ENCODE data around the gene MMUT.
"Not testable (repeated sequence)": the region's sequence is repeated elsewhere in the genome, so short reads cannot be mapped to it uniquely, and the experiment has no call there.

Gene MMUT

DNA sequence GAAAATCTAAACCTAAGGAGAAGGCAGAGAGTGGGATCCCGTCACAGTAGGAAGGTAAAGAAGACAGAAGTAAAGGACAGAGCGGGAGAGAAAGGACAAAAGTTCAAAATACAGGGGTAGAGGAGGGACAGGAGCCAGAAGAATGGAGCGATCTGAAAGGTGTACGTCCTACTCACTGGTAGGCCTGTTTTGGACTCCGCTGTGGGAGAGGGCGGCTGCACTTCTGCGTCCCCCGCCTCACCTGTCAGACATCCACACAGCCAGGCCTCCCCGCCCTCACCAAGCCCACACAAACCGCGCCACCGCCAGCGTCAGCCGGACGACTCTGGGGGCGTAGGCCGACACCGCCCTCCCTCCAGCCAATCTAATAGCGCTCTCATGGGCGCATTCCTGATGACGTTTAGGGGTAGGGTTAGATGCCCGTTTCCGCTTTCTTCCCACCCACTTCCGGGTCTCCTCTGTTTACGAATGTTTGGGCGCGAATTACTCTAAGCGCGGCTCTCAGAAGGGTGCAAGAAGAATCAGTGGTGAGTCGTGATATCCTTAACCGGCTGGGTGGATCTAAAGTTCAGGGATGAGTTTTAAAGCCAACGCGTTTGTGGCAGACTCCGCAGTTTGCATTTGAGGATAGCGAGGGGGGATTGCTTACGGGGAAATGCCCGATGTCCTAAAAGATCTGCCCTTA, at the start of gene MMUT, which contains the start of gene CENPQ:
TSS of gene MMUT (minus strand) at position 327 of the 685 bp plus-strand sequence. CDS start 3,787 bp downstream, outside the sequence.
TSS of gene CENPQ (plus strand) at position 444 of the 685 bp plus-strand sequence. CDS start 6,807 bp downstream, outside the sequence.
- peak; percentile 89 for DNase-seq

DNA sequence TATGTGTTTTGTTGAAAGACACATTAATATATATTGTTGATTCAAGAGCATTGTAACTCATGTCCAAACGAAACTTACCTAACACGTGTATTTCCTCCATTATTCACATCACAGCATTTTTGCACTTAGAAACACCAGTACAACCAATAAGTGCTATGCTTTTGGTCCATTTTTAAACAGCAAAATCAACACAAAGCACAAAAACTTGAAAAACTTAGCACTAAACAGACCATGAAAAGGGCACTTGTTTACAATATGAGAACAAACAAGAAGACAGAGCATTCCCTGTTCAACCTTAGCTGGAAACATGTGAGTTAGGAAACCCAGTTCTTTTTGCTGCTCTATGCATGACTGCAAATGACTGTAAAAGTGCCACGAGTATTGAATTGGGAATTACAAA, 46.3 kb upstream of the MMUT start:
- no peak for DNase-seq

DNA sequence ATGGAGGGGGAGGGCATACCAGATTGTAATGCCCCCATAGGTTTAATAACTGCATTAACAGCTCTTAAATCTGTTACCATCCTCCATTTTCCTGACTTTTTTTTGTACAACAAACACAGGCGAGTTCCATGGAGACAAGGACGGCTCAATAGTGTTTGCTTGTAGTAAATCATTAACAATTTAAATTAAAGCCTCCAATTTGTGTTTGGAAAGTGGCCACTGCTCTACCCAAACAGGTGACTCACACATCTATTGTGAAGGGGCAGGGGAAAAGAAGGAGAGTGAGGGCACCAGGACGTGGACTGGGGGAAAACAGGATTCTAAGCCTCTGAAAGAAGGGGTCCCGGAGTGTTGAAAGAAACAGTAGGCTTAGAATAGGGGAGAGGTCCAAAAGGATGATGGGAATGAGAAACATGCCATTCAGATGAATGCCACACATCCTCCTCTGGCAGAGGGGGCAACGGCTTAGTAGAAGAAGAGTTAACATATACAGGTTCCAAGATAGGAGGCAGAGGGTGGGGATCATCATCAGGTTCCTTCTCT, 43.6 kb upstream of the MMUT start:
- no peak for DNase-seq

DNA sequence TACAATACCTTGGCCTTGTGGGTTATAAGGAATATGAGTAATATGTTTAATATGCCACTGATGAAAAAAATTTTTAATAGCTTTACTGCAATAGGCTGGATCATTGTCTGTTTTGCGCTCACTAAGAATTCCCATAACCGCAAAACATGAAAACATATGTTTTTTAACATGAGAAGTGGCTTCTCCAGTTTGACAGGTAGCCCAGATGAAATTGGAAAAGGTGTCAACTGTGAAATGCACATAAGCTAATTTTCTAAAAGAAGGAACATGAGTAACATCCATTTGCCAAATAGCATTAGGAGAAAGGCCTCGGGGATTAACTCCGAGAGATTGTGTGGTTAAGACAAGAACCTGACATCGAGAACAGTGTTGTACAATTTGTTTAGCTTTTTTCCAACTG, 41.6 kb upstream of the MMUT start:
- DNase-seq: no peak

DNA sequence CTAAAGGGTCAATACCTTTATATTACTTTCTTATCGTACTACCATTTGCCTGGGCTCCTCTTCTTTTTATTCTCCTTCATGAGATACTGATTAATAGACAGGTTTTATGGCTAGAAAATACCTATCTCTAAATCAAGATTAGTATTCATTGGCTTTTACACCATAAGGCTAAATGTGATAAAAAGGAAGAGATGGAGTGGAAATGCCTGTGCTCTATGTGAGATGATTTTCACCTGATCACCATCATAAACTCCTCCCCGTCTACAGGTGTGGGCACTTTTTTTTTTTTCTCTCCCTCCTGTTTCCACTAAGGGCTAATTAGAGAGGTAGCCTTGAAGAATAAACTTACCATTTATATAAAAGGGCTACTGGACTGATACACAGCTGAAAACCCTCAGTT, 36.6 kb upstream of the MMUT start, which contains the start of gene GLYATL3:
TSS of gene GLYATL3 (plus strand) at position 301 of the 400 bp plus-strand sequence. CDS start 12,068 bp downstream, outside the sequence.
- no peak for DNase-seq

DNA sequence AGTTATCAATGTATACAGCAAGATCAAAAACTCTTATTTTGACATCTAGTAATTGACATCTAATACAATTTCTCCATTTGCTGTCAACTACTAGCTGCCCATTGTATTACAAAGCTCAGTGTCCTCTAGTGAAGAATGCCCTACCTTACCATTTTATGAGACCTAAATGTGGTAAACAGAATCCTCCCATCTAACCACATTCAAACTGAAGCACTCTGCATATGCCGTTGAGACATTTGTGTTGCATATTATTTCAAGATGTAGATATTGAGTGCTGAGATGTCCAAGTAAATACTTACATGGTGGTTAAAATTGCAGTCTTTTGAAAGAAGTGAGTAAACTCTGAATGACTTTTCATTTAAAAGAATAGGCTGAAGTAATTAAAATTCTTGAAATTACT, 36.1 kb upstream of the MMUT start:
- DNase-seq: no peak

DNA sequence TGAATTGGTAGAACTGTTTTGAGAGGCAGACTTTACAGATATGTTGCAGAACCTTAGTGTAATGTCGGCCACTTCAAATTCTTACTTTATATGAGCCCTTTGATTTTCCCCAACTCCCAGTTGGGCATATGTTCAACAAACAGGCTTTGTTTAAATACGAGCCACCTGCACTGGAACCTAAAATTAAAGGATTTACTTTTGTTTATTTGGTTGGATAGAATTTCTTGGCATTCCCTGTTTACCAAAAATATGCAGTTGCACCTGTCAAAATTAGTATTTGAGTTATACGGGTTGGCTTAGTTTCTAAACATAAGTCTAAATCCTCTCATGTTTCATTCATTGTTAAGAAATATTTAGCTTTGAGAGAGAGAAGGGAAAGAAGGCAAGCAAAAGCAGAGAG, 34.3 kb upstream of the MMUT start:
- DNase-seq: no peak

DNA sequence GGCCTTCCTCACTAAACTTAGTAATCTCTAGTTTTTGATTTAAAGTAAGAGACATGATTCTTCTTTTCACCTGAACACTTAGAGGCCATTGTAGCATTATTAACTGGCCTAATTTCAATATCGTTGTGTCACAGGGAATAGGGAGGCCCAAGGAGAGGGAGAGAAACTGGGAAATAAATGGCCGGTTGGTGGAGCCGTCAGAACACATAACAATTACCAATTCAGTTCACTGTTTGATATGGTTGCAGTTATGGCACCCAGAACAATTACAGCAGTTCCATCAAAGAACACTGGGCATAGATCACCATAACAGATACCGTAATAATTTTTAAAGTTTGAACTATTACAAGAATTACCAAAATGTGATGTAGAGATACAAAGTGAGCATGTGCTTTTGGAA, 27.6 kb upstream of the MMUT start:
- no peak for DNase-seq

DNA sequence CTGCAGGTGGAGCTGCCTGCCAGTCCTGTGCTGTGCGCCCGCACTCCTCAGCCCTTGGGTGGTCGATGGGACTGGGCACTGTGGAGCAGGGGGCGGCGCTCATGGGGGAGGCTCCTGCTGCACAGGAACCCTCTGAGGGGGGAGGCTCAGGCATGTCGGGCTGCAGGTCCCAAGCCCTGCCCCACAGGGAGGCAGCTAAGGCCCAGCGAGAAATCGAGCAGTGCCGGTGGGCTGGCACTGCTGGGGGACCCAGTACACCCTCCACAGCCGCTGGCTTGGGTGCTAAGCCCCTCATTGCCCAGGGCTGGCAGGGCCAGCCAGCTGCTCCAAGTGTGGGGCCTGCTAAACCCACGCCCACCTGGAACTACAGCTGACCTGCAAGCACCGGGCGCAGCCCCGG, 20.3 kb upstream of the MMUT start:
- DNase-seq: not testable (repeated sequence)

DNA sequence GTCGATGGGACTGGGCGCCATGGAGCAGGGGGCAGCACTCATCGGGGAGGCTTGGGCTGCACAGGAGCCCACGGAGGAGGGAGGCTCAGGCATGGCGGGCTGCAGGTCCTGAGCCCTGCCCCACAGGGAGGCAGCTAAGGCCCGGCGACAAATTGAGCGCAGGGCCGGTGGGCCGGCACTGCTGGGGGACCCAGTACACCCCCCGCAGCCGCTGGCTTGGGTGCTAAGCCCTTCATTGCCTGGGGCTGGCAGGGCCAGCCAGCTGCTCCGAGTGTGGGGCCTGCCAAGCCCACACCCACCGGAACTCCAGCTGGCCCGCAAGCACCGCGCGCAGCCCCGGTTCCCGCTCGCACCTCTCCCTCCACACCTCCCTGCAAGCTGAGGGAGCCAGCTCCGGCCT, 18.8 kb upstream of the MMUT start:
- not testable (repeated sequence) for DNase-seq

DNA sequence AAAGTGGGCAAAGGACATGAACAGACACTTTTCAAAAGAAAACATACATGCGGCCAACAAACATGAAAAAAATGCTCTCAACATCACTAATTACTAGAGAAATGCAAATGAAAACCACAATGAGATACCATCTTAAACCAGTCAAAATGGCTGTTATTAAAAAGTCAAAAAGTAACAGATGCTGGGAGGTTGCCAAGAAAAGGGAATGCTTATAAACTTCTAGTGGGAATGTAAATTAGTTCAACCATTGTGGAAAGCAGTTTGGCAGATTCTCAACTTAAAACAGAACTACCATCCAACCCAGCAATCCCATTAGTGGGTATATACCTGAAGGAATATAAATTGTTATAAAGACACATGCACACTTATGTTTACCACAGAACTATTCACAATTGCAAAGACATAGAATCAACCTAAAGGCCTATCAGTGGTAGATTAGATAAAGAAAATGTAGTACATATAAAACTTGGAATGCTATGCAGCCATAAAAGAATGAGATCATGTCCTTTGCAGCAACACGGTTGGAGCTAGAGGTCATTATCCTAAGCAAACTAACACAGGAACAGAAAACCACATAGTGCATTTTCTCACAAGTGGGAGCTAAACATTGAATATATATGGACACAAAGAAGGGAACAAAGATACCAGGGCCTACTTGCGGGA, 16.4 kb upstream of the MMUT start:
- DNase-seq: no peak

DNA sequence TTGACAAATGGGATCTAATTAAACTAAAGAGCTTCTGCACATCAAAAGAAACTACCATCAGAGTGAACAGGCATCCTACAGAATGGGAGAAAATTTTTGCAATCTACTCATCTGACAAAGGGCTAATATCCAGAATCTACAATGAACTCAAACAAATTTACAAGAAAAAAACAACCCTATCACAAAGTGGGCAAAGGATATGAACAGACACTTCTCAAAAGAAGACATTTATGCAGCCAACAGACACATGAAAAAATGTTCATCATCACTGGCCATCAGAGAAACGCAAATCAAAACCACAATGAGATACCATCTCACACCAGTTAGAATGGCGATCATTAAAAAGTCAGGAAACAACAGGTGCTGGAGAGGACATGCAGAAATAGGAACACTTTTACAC, 13.5 kb upstream of the MMUT start:
- DNase-seq: not testable (repeated sequence)

DNA sequence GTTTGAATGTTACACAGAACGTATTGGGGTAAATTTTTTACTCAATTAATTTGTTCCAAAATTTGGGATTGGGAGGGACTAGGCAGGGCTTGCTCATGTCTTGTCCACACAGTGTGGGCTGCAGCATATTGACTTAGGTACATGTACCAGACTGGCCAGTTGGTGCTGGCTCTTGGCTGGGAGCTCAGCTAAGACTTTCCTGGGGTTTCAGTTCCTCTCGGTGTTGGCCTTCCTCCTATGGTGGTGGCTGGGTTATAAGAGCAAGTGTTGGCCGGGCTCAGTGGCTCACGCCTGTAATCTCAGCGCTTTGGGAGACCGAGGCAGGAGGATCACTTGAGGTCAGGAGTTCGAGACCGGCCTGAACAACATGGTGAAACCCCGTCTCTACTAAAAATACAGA, 5.0 kb upstream of the MMUT start:
- no peak for DNase-seq

DNA sequence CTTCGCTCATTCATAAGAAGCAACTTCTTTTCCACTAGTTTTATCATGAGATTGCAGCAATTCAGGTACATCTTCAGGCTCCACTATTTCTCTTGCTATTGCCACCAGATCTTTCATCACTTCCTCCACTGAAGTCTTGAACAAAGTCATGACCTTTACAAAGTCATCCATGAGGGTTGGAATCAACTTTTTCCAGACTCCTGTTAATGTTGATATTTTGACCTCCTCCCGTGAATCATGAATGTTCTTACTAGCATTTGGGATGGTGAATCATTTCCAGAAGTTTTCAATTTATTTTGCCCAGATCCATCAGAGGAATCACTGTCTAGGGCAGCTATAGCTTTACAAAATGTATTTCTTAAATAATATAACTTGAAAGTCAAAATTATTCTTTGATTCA, 1.6 kb upstream of the MMUT start:
- DNase-seq: no peak

DNA sequence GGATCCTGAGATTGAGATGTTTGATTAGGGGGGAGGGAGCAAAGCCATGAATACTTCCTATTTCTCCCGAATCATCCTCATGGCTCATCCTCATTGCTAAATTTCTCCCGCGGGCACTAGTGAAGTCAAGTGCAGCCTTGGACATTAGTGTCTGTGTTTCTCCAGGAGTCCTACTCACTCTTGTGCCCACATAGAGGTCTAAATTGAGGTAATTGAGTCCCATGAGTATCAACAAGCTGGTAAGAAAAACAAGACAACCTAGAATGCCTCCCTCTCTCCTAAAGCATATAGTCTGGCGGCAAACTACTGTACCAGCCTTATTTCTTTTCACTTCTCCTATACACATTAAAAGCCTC, 537 bp upstream of the MMUT start:
- DNase-seq: no peak

DNA sequence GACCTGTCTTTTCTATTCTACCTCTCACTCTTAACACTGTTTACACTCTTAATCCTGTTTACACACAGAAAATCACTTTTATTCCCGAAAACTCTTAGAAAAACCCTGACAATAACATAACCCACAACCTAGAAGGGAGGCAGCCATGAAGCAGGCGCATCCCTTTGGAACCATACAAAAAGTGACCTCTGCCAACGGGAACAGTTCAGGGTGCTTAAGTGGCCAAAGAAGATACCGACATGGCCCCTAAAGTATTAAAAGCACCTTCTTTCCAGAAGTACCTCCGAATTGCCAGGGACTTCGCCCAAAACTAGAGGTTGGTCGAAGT, 490 bp downstream of the MMUT start:
- DNase-seq: no peak

DNA sequence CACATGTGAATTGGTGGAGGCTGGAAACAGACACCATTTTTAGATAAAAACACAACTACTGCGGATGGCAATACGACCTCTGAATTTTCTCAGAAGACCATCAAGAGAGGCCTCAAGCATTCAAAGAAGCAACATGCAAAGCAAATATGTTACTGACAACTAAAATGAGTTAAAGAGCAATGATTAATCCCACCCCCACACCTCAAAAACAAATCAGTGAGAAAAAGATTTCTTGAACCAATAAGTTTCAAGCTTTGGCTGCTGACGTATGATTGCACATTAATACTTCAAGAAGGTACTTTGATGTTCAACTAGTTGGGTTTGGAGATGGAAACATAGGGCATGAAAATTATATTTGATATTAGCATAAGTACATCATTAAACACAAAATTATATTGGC, 982 bp downstream of the MMUT start:
- no peak for DNase-seq

DNA sequence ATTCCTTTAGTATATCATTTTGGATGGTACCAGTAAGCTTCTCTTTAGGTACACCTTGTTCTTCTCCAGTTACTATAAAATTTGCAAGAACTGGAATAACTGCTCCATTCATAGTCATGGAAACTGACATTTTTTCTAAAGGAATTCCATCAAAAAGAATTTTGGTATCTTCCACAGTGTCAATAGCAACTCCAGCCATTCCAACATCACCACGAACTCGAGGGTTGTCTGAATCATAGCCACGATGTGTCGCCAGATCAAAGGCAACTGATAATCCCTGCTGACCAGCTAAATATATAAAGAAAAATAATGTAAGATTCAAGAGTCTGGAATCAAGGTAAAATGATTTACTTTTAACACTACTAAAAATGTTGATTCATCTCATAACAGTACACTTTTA, 5.3 kb downstream of the MMUT start:
- no peak for DNase-seq

DNA sequence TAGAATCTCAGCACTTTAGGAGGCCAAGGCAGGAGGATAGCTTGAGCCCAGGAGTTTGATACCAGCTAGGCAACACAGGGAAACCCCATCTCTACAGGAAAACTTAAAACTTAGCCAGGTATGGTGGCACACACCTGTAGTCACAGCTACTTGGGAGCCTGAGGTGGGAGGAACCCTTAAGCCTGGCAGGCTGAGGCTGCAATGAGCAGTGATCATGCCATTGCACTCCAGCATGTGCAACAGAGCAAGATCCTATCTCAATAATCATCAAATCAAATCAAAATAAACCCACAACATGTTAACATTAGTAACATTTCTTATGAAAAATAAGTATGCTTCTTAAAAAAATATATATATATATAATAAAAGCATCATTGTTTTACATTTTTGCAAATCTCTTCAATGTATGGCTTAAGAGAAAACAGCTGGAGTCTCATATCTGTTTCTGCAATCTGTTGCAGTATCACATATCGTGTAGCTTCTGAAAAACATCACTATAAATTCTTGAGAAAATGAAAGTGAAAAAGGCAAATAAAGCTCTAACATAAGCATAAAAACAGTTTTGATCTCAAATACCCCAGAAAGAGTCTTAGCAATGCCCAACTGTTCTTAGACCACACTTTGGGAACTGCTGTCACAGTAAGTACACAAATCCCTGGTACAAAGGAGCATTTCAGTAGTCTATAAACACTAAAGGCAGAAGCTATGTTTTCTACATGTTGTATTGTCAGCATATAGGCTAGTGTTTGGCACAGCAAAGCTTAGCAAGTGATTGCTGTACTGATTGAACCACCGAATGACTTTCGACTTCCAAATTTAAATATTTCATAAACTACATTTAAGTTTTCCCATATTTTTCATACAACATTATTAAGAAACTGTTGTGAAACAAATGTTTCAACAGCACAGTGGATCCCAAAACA, 8.0 kb downstream of the MMUT start:
- no peak for DNase-seq

DNA sequence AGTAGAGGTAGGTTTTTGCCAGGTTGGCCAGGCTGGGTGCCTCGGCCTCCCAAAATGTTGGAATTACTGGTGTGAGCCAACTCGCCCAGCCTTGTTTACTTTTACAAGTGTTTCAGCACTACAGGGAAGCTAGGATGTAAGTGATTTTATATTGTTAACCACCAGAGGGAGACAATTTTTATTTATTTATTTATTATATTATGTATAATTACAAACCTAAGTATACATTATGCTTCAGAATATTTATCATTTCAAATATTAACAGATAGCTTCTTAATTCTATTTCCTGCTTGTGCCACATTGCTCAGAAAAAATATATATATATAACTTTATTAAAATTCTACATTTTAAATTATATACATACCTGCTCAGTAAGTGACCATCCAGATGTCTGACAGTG, 9.8 kb downstream of the MMUT start:
- DNase-seq: no peak

DNA sequence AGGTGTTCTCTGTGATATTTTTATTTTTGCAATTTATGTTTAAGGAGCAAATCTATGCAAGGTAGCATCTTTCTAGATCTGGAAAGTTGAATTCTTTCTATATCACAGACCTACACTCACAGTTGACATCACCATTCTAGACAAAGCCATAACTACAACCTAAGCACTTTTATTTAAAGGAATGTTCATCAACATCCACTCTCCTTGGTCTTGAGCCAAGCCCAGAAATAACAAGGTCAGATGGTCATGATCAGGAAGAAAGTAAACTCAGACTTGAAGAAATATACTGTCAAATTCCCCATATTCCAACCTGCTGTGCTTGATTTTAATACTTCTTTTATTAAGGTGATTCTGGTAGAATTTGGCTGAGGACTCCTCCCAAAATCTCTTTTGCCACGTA, 32.2 kb downstream of the MMUT start:
- DNase-seq: no peak

DNA sequence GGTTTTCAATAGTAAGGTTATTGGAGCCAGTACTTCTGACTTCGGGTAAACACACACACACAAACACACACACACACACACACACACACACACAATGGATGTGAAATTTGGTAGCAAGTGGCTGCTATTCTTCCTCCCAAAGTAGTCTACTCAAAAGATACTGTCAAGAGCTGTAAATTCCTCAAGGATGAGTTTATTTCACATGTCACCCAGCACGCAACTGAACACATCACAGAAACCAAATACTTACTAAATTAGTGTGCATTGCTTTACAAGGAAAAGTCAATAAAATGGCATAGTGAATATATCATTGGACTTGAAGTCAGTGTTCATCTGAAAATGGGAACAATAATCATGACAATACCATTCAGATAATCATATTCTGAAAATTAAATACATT, 32.9 kb downstream of the MMUT start:
- no peak for DNase-seq

DNA sequence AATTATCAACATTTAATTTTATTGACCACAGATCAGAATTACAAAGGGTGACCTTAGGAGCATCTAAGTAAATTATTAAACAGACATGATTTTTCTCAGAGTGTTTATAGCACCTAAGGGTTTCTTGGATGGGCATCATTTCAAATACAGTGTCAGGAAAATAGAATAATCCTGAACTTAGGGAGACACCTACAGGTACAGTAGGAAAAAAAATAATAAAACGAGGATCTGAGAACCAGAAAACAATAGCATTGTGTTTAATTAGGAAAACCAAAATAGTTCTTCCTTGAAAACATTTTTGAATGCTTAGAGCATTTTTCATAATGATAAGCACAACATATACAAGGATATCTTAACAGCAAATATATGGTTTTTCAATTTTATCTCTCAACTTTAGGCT, 39.2 kb downstream of the MMUT start:
- no peak for DNase-seq

DNA sequence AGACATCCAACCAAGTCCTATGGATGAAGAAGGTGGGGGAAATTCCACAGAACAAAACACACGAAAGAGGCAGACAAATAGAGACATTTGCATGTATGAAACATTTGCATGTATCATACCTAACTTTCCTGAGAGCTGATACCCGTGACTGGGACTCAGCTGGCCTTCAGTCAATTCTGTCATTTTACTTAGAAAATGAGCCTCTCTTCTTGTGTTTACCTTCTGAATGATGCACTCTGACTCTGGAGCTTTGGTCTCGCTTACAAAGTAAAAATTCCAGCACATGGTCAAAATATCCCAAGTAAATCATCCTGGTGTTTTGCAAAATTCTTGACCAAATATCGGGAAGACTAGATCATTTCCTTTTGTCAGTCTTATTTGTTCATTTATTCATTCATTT, 46.9 kb downstream of the MMUT start:
- no peak for DNase-seq

Data from NK-92 treated with Interleukin-12 subunit alpha and Interleukin-12 subunit beta, amount 100 ng/mL, for 24 hours (cell line).